CD14-positive monocyte (primary cell): ENCODE results near the gene NRF1. TPM values are rescaled to one million over a fixed set of nuclear protein-coding genes. Genes with fewer than 3 reads are reported as not detected.

ENCODE experiments used
- DNase-seq, 3 donors: peaks; one replicate each; pipeline ENCODE4 v3.0.0-alpha.2; 2011 to 2022
- H2AFZ ChIP-seq: 2 replicates; pipeline ENCODE4 v1.6.0; 2012; ENCODE audit warnings: mild to moderate bottlenecking, low read depth, low read length, inconsistent platforms; ENCODE audit not compliant: insufficient read depth, poor library complexity, severe bottlenecking
- H3K27ac ChIP-seq, 2 donors: 1 replicate in 1 of 2; 2 replicates in 1 of 2; pipeline ENCODE4 v1.5.1; 2012 to 2013; ENCODE audit warnings: low read length in 2 of 2, control low read depth in 1 of 2, inconsistent platforms in 1 of 2, low read depth in 1 of 2, mild to moderate bottlenecking in 1 of 2
- H3K27me3 ChIP-seq, 2 donors: one replicate each; pipeline versions ENCODE4 v1.6.0 to v1.6.1; 2011 to 2013; ENCODE audit warnings: low read length in 2 of 2; ENCODE audit not compliant: control insufficient read depth in 2 of 2, insufficient read depth in 2 of 2
- H3K36me3 ChIP-seq, 2 donors: replicated peaks in 1 of 2; 1 replicate in 1 of 2; 2 replicates in 1 of 2; pipeline versions ENCODE4 v1.5.1 to v1.6.1; 2012 to 2013; ENCODE audit warnings: low read length in 2 of 2, control low read depth in 1 of 2, inconsistent platforms in 1 of 2, mild to moderate bottlenecking in 1 of 2; ENCODE audit not compliant: insufficient read depth in 2 of 2, control insufficient read depth in 1 of 2
- H3K4me1 ChIP-seq, 2 donors: 1 replicate in 1 of 2; 2 replicates in 1 of 2; pipeline versions ENCODE4 v1.5.1 to v1.6.1; 2012 to 2013; ENCODE audit warnings: low read length in 2 of 2, control low read depth in 1 of 2, inconsistent platforms in 1 of 2, mild to moderate bottlenecking in 1 of 2, moderate library complexity in 1 of 2; ENCODE audit not compliant: insufficient read depth in 2 of 2, control insufficient read depth in 1 of 2
- H3K4me2 ChIP-seq: replicated peaks from 2 replicates; pipeline ENCODE3; 2012; ENCODE audit warnings: low read length, moderate library complexity, mild to moderate bottlenecking; ENCODE audit not compliant: poor library complexity, severe bottlenecking; ENCODE audit errors: extremely low read depth
- H3K4me3 ChIP-seq, 3 experiments: fragments of 200-600 bp in 1 of 3; sonication (generic) in 1 of 3; replicated peaks in 1 of 3; 1 replicate in 2 of 3; 2 replicates in 1 of 3; pipeline ENCODE4 v1.5.1; 2011 to 2013; ENCODE audit warnings: low read length in 3 of 3, mild to moderate bottlenecking in 3 of 3, control low read depth in 2 of 3, low read depth in 2 of 3, inconsistent platforms in 1 of 3, moderate library complexity in 1 of 3
- H3K79me2 ChIP-seq: 2 replicates; pipeline ENCODE4 v1.6.0; 2012; ENCODE audit warnings: mild to moderate bottlenecking, control low read depth, inconsistent platforms, low read length, moderate library complexity; ENCODE audit not compliant: insufficient read depth
- H3K9ac ChIP-seq: 2 replicates; pipeline ENCODE4 v1.6.0; 2017; ENCODE audit warnings: low read length, mild to moderate bottlenecking; ENCODE audit not compliant: insufficient read depth, poor library complexity, severe bottlenecking
- H3K9me3 ChIP-seq, 2 donors: replicated peaks in 1 of 2; 1 replicate in 1 of 2; 2 replicates in 1 of 2; pipeline versions ENCODE4 v1.5.1 to v1.6.1; 2012 to 2013; ENCODE audit warnings: low read length in 2 of 2, control low read depth in 1 of 2; ENCODE audit not compliant: control insufficient read depth in 1 of 2, insufficient read depth in 1 of 2
- H4K20me1 ChIP-seq: 2 replicates; pipeline ENCODE4 v1.6.0; 2012; ENCODE audit warnings: mild to moderate bottlenecking, low read length, control low read depth, moderate library complexity; ENCODE audit not compliant: insufficient read depth
- H3K27ac Mint-ChIP-seq, 7 donors: one replicate each; pipeline ENCODE4 v1.8.0; 2020; ENCODE audit warnings: mild to moderate bottlenecking in 7 of 7, mixed read lengths in 7 of 7, moderate library complexity in 6 of 7, inconsistent platforms in 2 of 7
- H3K27me3 Mint-ChIP-seq, 3 donors: one replicate each; pipeline ENCODE4 v1.8.0; 2021 to 2022; ENCODE audit warnings: low read depth in 3 of 3, mild to moderate bottlenecking in 3 of 3, mixed read lengths in 3 of 3, moderate library complexity in 3 of 3, inconsistent platforms in 1 of 3
- H3K36me3 Mint-ChIP-seq, 2 donors: one replicate each; pipeline ENCODE4 v1.8.0; 2020; ENCODE audit warnings: mixed read lengths in 2 of 2, inconsistent platforms in 1 of 2, mild to moderate bottlenecking in 1 of 2
- H3K4me1 Mint-ChIP-seq: one replicate; pipeline ENCODE4 v1.8.0; 2020; ENCODE audit warnings: mild to moderate bottlenecking, mixed read lengths
- H3K4me3 Mint-ChIP-seq, 2 donors: one replicate each; pipeline ENCODE4 v1.8.0; 2020; ENCODE audit warnings: mild to moderate bottlenecking in 2 of 2, mixed read lengths in 2 of 2, moderate library complexity in 1 of 2
- H3K9me3 Mint-ChIP-seq, 7 donors: one replicate each; pipeline ENCODE4 v1.8.0; 2020 to 2022; ENCODE audit warnings: mixed read lengths in 7 of 7, mild to moderate bottlenecking in 6 of 7, moderate library complexity in 6 of 7, inconsistent platforms in 2 of 7
- WGBS: methylation state at CpG from one replicate; pipeline ENCODE4 v1.1.5; 2013; ENCODE audit warnings: missing lambda C conversion rate; ENCODE audit not compliant: insufficient coverage; 5-methylcytosine and 5-hydroxymethylcytosine counted together
- intact Hi-C, 2 donors: fragments of 100-400 bp; cut with micrococcal nuclease; formaldehyde crosslinking; loops; one replicate each; pipeline versions ENCODE4 v1.15.0 to v1.15.1; 2023
- polyA plus RNA-seq, 3 donors: library from polyadenylated mRNA; depleted of rRNA in 1 of 3; unstranded in 2 of 3; stranded (reverse) in 1 of 3; fragments of 300-500 nt in 2 of 3; fragments of >200 nt in 1 of 3; fragmentation: Illumina TruSeq in 2 of 3; gene quantifications; 1 replicate in 2 of 3; 2 replicates in 1 of 3; pipeline ENCODE4 v1.2.3, GENCODE V29; 2012 to 2021
- TF ChIP-seq, protein P1 (sequence below): fragments of 200-600 bp; IDR thresholded peaks from one replicate; pipeline ENCODE4 v1.8.0; 2022; ENCODE audit warnings: antibody characterized with exemption, mild to moderate bottlenecking

Gene NRF1
- polyA plus RNA-seq, 3 donors, result 5.1 to 14.0 (median 7.7) TPM

DNA sequence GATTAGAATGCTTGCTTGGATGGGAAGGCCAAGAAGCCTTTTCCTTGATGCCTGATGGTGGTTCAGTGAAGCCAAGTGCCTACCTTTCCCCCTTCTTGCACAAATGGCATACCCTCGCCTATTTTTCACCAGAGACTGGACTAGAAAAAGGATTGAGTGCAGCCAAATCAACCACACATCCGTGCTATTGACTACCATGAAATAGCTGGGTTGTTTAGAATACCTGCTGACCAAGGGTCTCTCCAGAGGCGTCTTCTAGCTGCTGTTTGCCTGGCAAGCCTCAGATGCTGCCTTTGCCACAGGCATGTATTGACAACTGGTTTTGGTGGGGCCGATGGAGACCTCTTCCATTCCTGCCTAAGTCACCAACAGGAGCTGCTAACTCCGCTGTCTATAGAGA lies 146.5 kb downstream of the NRF1 start:
- 94% methylated on average over 2 of the region's 5 CpGs for WGBS
- Histone ChIP-seq H3K9me3 (no peaks in the 10 kb centered on the region), H3K4me1 (no peaks in the 10 kb centered on the region), H4K20me1 (no peaks in the 10 kb centered on the region), H3K79me2 (no peaks in the 10 kb centered on the region), H3K4me2 (no peak overlapping the region), H2AFZ (no peak overlapping the region), H3K36me3 (peaks cover 20 to 35% of the 10 kb centered on the region in 2 donors), H3K9ac (no peak overlapping the region), H3K27ac (no peak overlapping the region), H3K27me3 (no peaks in the 10 kb centered on the region), H3K4me3 (no peak overlapping the region)
- Mint-ChIP-seq H3K27ac (no peak overlapping the region), H3K9me3 (no peaks in the 10 kb centered on the region), H3K27me3 (peaks cover 2 to 7% (median 5%) of the 10 kb centered on the region in 3 donors), H3K4me1 (no peaks in the 10 kb centered on the region), H3K36me3 (peaks cover 29 to 38% of the 10 kb centered on the region in 2 donors), H3K4me3 (no peak overlapping the region)
- no peak for DNase-seq
- TF ChIP-seq, protein P1, sequence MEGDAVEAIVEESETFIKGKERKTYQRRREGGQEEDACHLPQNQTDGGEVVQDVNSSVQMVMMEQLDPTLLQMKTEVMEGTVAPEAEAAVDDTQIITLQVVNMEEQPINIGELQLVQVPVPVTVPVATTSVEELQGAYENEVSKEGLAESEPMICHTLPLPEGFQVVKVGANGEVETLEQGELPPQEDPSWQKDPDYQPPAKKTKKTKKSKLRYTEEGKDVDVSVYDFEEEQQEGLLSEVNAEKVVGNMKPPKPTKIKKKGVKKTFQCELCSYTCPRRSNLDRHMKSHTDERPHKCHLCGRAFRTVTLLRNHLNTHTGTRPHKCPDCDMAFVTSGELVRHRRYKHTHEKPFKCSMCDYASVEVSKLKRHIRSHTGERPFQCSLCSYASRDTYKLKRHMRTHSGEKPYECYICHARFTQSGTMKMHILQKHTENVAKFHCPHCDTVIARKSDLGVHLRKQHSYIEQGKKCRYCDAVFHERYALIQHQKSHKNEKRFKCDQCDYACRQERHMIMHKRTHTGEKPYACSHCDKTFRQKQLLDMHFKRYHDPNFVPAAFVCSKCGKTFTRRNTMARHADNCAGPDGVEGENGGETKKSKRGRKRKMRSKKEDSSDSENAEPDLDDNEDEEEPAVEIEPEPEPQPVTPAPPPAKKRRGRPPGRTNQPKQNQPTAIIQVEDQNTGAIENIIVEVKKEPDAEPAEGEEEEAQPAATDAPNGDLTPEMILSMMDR, result no peak
- intact Hi-C loops, result no loop called here

DNA sequence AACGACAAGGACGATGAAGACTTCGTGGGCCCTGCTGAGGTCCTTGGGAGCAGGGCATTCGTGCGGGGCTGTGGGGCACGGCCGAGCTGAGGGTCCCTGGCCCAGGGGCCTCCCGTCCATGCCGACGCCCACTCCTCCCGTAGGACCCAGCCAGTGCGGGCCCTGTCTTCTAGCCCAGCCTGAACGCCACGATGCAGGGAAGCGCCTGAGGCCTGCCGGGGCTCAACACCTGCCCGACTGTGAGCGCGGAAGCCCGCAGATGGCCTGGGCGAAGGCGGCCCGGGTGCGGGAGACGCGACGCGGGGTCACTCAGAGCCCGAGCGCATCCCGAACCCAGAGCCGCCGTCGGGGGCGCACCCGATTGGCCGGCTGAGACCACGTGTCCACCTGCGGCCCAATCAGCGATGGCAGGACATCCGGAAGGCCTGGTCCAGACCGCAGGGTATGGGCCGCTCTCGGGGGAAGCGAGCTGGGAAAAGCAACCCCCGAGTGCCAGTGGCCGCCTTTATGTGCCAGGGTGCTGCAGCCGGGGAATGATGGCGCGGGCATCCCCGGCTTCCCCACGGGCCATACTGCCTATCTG lies 151.0 kb downstream of the NRF1 start:
- no peaks in the 10 kb centered on the region for H3K27me3 ChIP-seq
- H4K20me1 ChIP-seq, result no peaks in the 10 kb centered on the region
- no peak overlapping the region for H3K4me3 Mint-ChIP-seq

More for the DNA sequence above, 151.0 kb downstream of the NRF1 start:
- TF ChIP-seq, protein P1, result no peak
- Mint-ChIP-seq H3K27me3 (peaks cover 8 to 16% (median 12%) of the 10 kb centered on the region in 3 donors), H3K4me1 (peaks cover 6% of the 10 kb centered on the region), H3K27ac (no peak overlapping the region), H3K9me3 (peaks cover 0 to 6% (median 0%) of the 10 kb centered on the region in 7 donors), H3K36me3 (peaks cover 3% of the 10 kb centered on the region in 2 donors)
- H3K79me2 ChIP-seq, result no peaks in the 10 kb centered on the region
- H3K9ac ChIP-seq, result no peak overlapping the region
- no peak overlapping the region for H2AFZ ChIP-seq
- H3K36me3 ChIP-seq, result no peaks in the 10 kb centered on the region
- DNase-seq, result no peak
- 92% methylated on average over 47 of the region's 52 CpGs for WGBS
- intact Hi-C loops, result no loop called here
- H3K27ac ChIP-seq, result no peak overlapping the region
- H3K4me1 ChIP-seq, result no peaks in the 10 kb centered on the region
- no peaks in the 10 kb centered on the region for H3K9me3 ChIP-seq
- no peak overlapping the region for H3K4me2 ChIP-seq
- H3K4me3 ChIP-seq, result no peak overlapping the region
